Type B pancreatic cell (in vitro differentiated cells): ENCODE data around the gene DOCK4. TPM values are rescaled to one million over a fixed set of nuclear protein-coding genes. Genes with fewer than 3 reads are reported as not detected.
A peak's percentile ranks its signal among the peaks of the same experiment; 100 is the strongest.

Experiments
- DNase-seq: peaks from one replicate; pipeline ENCODE4 v3.0.0; 2021; ENCODE audit warnings: mixed read lengths; ENCODE audit not compliant: unreplicated experiment; ENCODE audit errors: extremely low spot score
- H3K27ac Mint-ChIP-seq: 2 replicates; pipeline ENCODE4 v1.8.0; 2021; ENCODE audit warnings: mild to moderate bottlenecking, mixed read lengths
- H3K27me3 Mint-ChIP-seq: 2 replicates; pipeline ENCODE4 v1.8.0; 2021; ENCODE audit warnings: mixed read lengths
- H3K36me3 Mint-ChIP-seq: 2 replicates; pipeline ENCODE4 v1.8.0; 2021; ENCODE audit warnings: mixed read lengths
- H3K4me1 Mint-ChIP-seq: one replicate; pipeline ENCODE4 v1.8.0; 2021; ENCODE audit warnings: mixed read lengths; ENCODE audit not compliant: unreplicated experiment
- H3K4me3 Mint-ChIP-seq: 2 replicates; pipeline ENCODE4 v1.8.0; 2021; ENCODE audit warnings: mild to moderate bottlenecking, mixed read lengths
- H3K9me3 Mint-ChIP-seq: 2 replicates; pipeline ENCODE4 v1.8.0; 2021; ENCODE audit warnings: mixed read lengths
- total RNA-seq: library from RNA; stranded (reverse); gene quantifications from 2 replicates; pipeline ENCODE4 v1.2.1, GENCODE V29; 2021; ENCODE audit warnings: low replicate concordance
- TF ChIP-seq, protein P1 (sequence below): fragments of 200-600 bp; sonication (generic); conservative IDR thresholded peaks from 2 replicates; pipeline ENCODE4 v1.5.0; 2021; ENCODE audit warnings: antibody characterized with exemption, mild to moderate bottlenecking

DOCK4 gene
- total RNA-seq, 1 donor from 2014 or later, result 24.6 TPM

DNA sequence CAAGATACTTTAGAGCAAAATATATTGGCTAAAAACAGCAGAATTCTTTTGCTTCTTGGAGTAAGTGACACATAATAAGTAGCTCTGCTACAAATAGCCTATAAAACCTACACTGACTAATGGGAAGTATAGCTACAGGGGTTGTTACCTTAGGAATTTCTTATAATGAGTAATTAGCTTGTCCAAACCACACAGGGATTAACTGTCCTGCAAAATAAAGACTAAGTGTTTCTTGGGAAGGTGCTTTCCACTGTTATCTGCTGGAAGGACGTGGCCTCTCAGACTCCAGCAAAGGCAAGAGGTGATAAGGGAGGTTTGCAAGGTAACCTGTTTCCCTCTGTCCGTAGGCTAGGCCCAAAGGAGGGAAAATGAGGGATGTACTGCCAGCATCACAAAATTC is 302.4 kb downstream of the DOCK4 start:
- DNase-seq, result no peak
- peak overlapping the region; percentile 9 for H3K27ac Mint-ChIP-seq

GRCh38 chr7:111903016-111903415 is 303.2 kb downstream of the DOCK4 start:
- H3K4me3 Mint-ChIP-seq, result no peak overlapping the region
- no peaks in the 10 kb centered on the region for H3K27me3 Mint-ChIP-seq
- no peaks in the 10 kb centered on the region for H3K4me1 Mint-ChIP-seq
- TF ChIP-seq, protein P1, sequence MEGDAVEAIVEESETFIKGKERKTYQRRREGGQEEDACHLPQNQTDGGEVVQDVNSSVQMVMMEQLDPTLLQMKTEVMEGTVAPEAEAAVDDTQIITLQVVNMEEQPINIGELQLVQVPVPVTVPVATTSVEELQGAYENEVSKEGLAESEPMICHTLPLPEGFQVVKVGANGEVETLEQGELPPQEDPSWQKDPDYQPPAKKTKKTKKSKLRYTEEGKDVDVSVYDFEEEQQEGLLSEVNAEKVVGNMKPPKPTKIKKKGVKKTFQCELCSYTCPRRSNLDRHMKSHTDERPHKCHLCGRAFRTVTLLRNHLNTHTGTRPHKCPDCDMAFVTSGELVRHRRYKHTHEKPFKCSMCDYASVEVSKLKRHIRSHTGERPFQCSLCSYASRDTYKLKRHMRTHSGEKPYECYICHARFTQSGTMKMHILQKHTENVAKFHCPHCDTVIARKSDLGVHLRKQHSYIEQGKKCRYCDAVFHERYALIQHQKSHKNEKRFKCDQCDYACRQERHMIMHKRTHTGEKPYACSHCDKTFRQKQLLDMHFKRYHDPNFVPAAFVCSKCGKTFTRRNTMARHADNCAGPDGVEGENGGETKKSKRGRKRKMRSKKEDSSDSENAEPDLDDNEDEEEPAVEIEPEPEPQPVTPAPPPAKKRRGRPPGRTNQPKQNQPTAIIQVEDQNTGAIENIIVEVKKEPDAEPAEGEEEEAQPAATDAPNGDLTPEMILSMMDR, result no peak
- H3K36me3 Mint-ChIP-seq, result peaks cover 32% of the 10 kb centered on the region
- H3K27ac Mint-ChIP-seq, result no peak overlapping the region
- no peaks in the 10 kb centered on the region for H3K9me3 Mint-ChIP-seq
- no peak for DNase-seq

More for the DNA sequence above, 302.4 kb downstream of the DOCK4 start:
- Mint-ChIP-seq H3K9me3 (no peaks in the 10 kb centered on the region), H3K4me1 (no peaks in the 10 kb centered on the region), H3K27me3 (no peaks in the 10 kb centered on the region), H3K4me3 (no peak overlapping the region), H3K36me3 (peaks cover 29% of the 10 kb centered on the region)
- TF ChIP-seq, protein P1, result no peak

GRCh38 chr7:111900283-111900682 is 305.9 kb downstream of the DOCK4 start:
- TF ChIP-seq, protein P1, result no peak
- no peak for DNase-seq
- Mint-ChIP-seq H3K27ac (no peak overlapping the region), H3K36me3 (peaks cover 22% of the 10 kb centered on the region), H3K4me1 (no peaks in the 10 kb centered on the region), H3K4me3 (no peak overlapping the region), H3K9me3 (no peaks in the 10 kb centered on the region), H3K27me3 (no peaks in the 10 kb centered on the region)

DNA sequence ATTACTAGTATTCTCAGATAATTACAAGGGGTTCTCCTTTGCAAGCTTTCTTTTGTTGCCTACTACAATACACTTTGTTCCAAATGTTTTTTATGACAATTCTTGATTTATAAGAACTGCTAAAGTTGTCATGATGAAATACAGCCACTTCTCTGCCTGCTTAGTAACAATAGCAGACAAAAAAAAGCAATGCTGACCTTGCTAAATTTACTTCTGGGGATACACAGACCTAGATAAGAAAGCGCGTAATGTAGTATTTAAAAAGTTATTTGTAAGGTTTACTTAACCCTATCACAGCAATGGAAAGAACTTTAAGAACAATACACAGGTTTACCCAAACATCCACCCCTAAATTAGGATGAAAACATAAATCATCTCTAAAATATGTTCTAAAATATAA is 311.1 kb downstream of the DOCK4 start:
- Mint-ChIP-seq H3K4me3 (no peak overlapping the region), H3K27ac (no peak overlapping the region), H3K4me1 (no peaks in the 10 kb centered on the region), H3K9me3 (no peaks in the 10 kb centered on the region), H3K36me3 (peaks cover 19% of the 10 kb centered on the region), H3K27me3 (no peaks in the 10 kb centered on the region)
- TF ChIP-seq, protein P1, result no peak
- DNase-seq, result no peak

DNA sequence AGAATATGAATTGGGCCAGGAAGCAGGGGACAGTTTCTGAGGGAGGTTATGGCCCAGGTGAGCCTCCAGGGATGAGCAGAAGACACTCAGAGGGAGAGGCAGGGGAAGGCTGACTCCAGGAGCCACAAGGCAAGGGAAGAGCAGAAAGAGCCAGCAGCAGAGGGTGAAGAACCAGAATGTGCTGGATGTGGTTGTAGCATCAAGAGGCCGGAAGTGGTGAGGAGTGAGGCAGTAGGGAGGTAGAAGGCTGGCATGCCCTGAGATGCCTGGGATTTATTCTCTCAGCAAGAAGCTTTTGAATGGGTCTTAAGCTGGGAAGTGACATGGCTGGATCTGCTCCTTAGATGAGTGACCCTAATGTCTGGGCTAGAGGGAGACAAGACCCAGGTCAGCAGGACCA is 311.7 kb downstream of the DOCK4 start:
- no peaks in the 10 kb centered on the region for H3K9me3 Mint-ChIP-seq
- no peak for DNase-seq
- TF ChIP-seq, protein P1, result no peak
- no peak overlapping the region for H3K4me3 Mint-ChIP-seq
- H3K36me3 Mint-ChIP-seq, result peaks cover 19% of the 10 kb centered on the region
- no peaks in the 10 kb centered on the region for H3K4me1 Mint-ChIP-seq
- H3K27me3 Mint-ChIP-seq, result no peaks in the 10 kb centered on the region
- no peak overlapping the region for H3K27ac Mint-ChIP-seq

GRCh38 chr7:111893190-111893589 is 313.0 kb downstream of the DOCK4 start:
- no peak for DNase-seq
- no peaks in the 10 kb centered on the region for H3K9me3 Mint-ChIP-seq
- peaks cover 10% of the 10 kb centered on the region for H3K36me3 Mint-ChIP-seq
- TF ChIP-seq, protein P1, result no peak
- no peaks in the 10 kb centered on the region for H3K4me1 Mint-ChIP-seq
- no peak overlapping the region for H3K27ac Mint-ChIP-seq
- no peaks in the 10 kb centered on the region for H3K27me3 Mint-ChIP-seq
- H3K4me3 Mint-ChIP-seq, result no peak overlapping the region
